IMR-90 (cell line): Measurements from ENCODE around the gene EPHA10. TPM values are rescaled to one million over a fixed set of nuclear protein-coding genes. Genes with fewer than 3 reads are reported as not detected.

Experiments used
- ATAC-seq: fragments of 200-7000 bp; cut with Tn5 transposase; 2 replicates; pipeline ENCODE4 v1.9.1; 2020; ENCODE audit warnings: low read depth, mild to moderate bottlenecking, moderate library complexity
- BruUV-seq: library from RNA; stranded (reverse); fragments of 400-500 nt; replicated peaks from 2 replicates; lab custom pipeline; 2021; lab: Mats Ljungman, UMichigan
- CTCF ChIA-PET: fragments of 300-600 bp; formaldehyde crosslinking; extraction: SDS; loops from one replicate; lab custom pipeline; 2021; ENCODE audit warnings: antibody characterized with exemption; lab: Yijun Ruan, JAX
- POLR2A ChIA-PET: fragments of 300-600 bp; sonication (Branson Sonifier 250); formaldehyde crosslinking; loops from one replicate; lab custom pipeline; 2022; ENCODE audit warnings: antibody characterized with exemption; ENCODE audit not compliant: unreplicated experiment; lab: Charles Lee
- DNase-seq: peaks from one replicate; pipeline ENCODE4 v3.0.0; 2013
- H2AFZ ChIP-seq: replicated peaks from 2 replicates; pipeline ENCODE3; 2013; ENCODE audit warnings: low read length, mild to moderate bottlenecking; ENCODE audit not compliant: poor library complexity
- H2AK5ac ChIP-seq: 2 replicates; pipeline ENCODE4 v1.6.1; 2013; ENCODE audit warnings: low read depth, low read length, inconsistent platforms
- H2AK9ac ChIP-seq: replicated peaks from 2 replicates; pipeline ENCODE3; 2013; ENCODE audit warnings: mild to moderate bottlenecking, low read depth, low read length, moderate library complexity; ENCODE audit not compliant: poor library complexity
- H2BK120ac ChIP-seq: 2 replicates; pipeline ENCODE4 v1.6.1; 2013; ENCODE audit warnings: low read depth, low read length, inconsistent platforms
- H2BK15ac ChIP-seq: 3 replicates; pipeline ENCODE4 v1.6.1; 2013; ENCODE audit warnings: low read depth, low read length, inconsistent platforms
- H2BK20ac ChIP-seq: 2 replicates; pipeline ENCODE4 v1.6.1; 2013; ENCODE audit warnings: low read depth, mild to moderate bottlenecking, inconsistent platforms, low read length, moderate library complexity
- H2BK5ac ChIP-seq: 2 replicates; pipeline ENCODE4 v1.6.1; 2013; ENCODE audit warnings: mild to moderate bottlenecking, low read depth, low read length, inconsistent platforms; ENCODE audit not compliant: poor library complexity, severe bottlenecking
- H3K14ac ChIP-seq: replicated peaks from 2 replicates; pipeline ENCODE4 v1.6.1; 2013; ENCODE audit warnings: low read depth, low read length, inconsistent platforms
- H3K18ac ChIP-seq: 2 replicates; pipeline ENCODE4 v1.6.1; 2013; ENCODE audit warnings: low read depth, low read length, control low read depth
- H3K23ac ChIP-seq: 2 replicates; pipeline ENCODE4 v1.6.1; 2013; ENCODE audit warnings: low read depth, low read length, inconsistent platforms
- H3K27ac ChIP-seq: 2 replicates; pipeline ENCODE4 v1.5.1; 2013; ENCODE audit warnings: mild to moderate bottlenecking, control low read depth, low read length; ENCODE audit not compliant: insufficient read depth
- H3K27me3 ChIP-seq: 2 replicates; pipeline ENCODE4 v1.6.1; 2013; ENCODE audit warnings: low read length; ENCODE audit not compliant: control insufficient read depth, insufficient read depth
- H3K36me3 ChIP-seq: 2 replicates; pipeline ENCODE4 v1.6.1; 2013; ENCODE audit warnings: low read length, mixed read lengths; ENCODE audit not compliant: control insufficient read depth, insufficient read depth
- H3K4ac ChIP-seq: 2 replicates; pipeline ENCODE4 v1.6.1; 2013; ENCODE audit warnings: low read depth, low read length, inconsistent platforms
- H3K4me1 ChIP-seq: 2 replicates; pipeline ENCODE4 v1.6.1; 2013; ENCODE audit warnings: low read length, mixed read lengths; ENCODE audit not compliant: control insufficient read depth, insufficient read depth
- H3K4me2 ChIP-seq: 2 replicates; pipeline ENCODE4 v1.6.1; 2013; ENCODE audit warnings: low read depth, mild to moderate bottlenecking, control low read depth, low read length, moderate library complexity
- H3K4me3 ChIP-seq: 2 replicates; pipeline ENCODE4 v1.5.1; 2013; ENCODE audit warnings: low read depth, mild to moderate bottlenecking, control low read depth, low read length, moderate library complexity; ENCODE audit not compliant: insufficient read depth
- H3K56ac ChIP-seq: 2 replicates; pipeline ENCODE4 v1.6.1; 2013; ENCODE audit warnings: low read length, inconsistent platforms; ENCODE audit not compliant: insufficient read depth; ENCODE audit errors: extremely low read depth
- H3K79me1 ChIP-seq, 2 experiments: 2 replicates each; pipeline ENCODE4 v1.6.1; 2013; ENCODE audit warnings: low read length in 2 of 2, inconsistent platforms in 1 of 2, low read depth in 1 of 2
- H3K9ac ChIP-seq: 2 replicates; pipeline ENCODE4 v1.6.1; 2013; ENCODE audit warnings: low read depth, low read length, control low read depth
- H3K9me1 ChIP-seq: 2 replicates; pipeline ENCODE4 v1.6.1; 2013; ENCODE audit warnings: low read length, inconsistent platforms; ENCODE audit not compliant: insufficient read depth
- H3K9me3 ChIP-seq: 2 replicates; pipeline ENCODE4 v1.6.1; 2013; ENCODE audit warnings: low read length; ENCODE audit not compliant: control insufficient read depth, insufficient read depth
- H4K20me1 ChIP-seq: 2 replicates; pipeline ENCODE4 v1.6.1; 2013; ENCODE audit warnings: low read length, inconsistent platforms; ENCODE audit not compliant: insufficient read depth
- H4K5ac ChIP-seq: 2 replicates; pipeline ENCODE4 v1.6.1; 2013; ENCODE audit warnings: mild to moderate bottlenecking, low read depth, low read length, control low read depth
- H4K8ac ChIP-seq, 2 experiments: 2 replicates each; pipeline ENCODE4 v1.6.1; 2013; ENCODE audit warnings: low read depth in 2 of 2, low read length in 2 of 2, control low read depth in 1 of 2, inconsistent platforms in 1 of 2
- H4K91ac ChIP-seq: 2 replicates; pipeline ENCODE4 v1.6.1; 2013; ENCODE audit warnings: low read depth, low read length, inconsistent platforms; ENCODE audit not compliant: insufficient read depth
- BHLHE40 ChIP-seq: fragments of 150-350 bp; IDR thresholded peaks from 2 replicates; pipeline ENCODE4 v1.6.1; 2016; ENCODE audit warnings: mild to moderate bottlenecking, low read depth, low read length
- CEBPB ChIP-seq: IDR thresholded peaks from 2 replicates; pipeline ENCODE4 v1.6.1; 2012; ENCODE audit warnings: low read depth, low read length, improper control_type of control experiment
- CHD1 ChIP-seq: IDR thresholded peaks from 2 replicates; pipeline ENCODE4 v1.6.1; 2012; ENCODE audit warnings: low read depth, low read length, improper control_type of control experiment
- CTCF ChIP-seq: conservative IDR thresholded peaks from 2 replicates; pipeline ENCODE4 v1.5.1; 2012; ENCODE audit warnings: mild to moderate bottlenecking, low read depth, low read length, improper control_type of control experiment
- ELK1 ChIP-seq: fragments of 150-350 bp; IDR thresholded peaks from 2 replicates; pipeline ENCODE4 v1.6.1; 2016; ENCODE audit warnings: low read depth, mild to moderate bottlenecking, low read length, moderate library complexity, borderline replicate concordance
- FOS ChIP-seq: fragments of 150-350 bp; IDR thresholded peaks from 2 replicates; pipeline ENCODE4 v1.6.1; 2016; ENCODE audit warnings: low read depth, low read length
- MAFK ChIP-seq: IDR thresholded peaks from 2 replicates; pipeline ENCODE4 v1.6.1; 2012; ENCODE audit warnings: low read depth, low read length, improper control_type of control experiment
- MAZ ChIP-seq: IDR thresholded peaks from 2 replicates; pipeline ENCODE4 v1.6.1; 2012; ENCODE audit warnings: low read depth, mild to moderate bottlenecking, low read length, improper control_type of control experiment, moderate library complexity, borderline replicate concordance
- MXI1 ChIP-seq: IDR thresholded peaks from 2 replicates; pipeline ENCODE4 v1.6.1; 2012; ENCODE audit warnings: low read depth, mild to moderate bottlenecking, low read length, moderate library complexity, borderline replicate concordance
- NFE2L2 ChIP-seq: fragments of 150-350 bp; IDR thresholded peaks from 2 replicates; pipeline ENCODE4 v1.6.1; 2016; ENCODE audit warnings: low read depth, mild to moderate bottlenecking, low read length
- POLR2A ChIP-seq: IDR thresholded peaks from 2 replicates; pipeline ENCODE4 v1.6.1; 2012; ENCODE audit warnings: mild to moderate bottlenecking, low read depth, low read length
- RAD21 ChIP-seq: IDR thresholded peaks from 2 replicates; pipeline ENCODE4 v1.6.1; 2012; ENCODE audit warnings: low read length, improper control_type of control experiment
- RCOR1 ChIP-seq: IDR thresholded peaks from 2 replicates; pipeline ENCODE4 v1.6.1; 2012; ENCODE audit warnings: mild to moderate bottlenecking, low read length, improper control_type of control experiment; ENCODE audit not compliant: insufficient replicate concordance
- RFX5 ChIP-seq: IDR thresholded peaks from 2 replicates; pipeline ENCODE4 v1.8.0; 2012; ENCODE audit warnings: low read depth, mild to moderate bottlenecking, low read length, moderate library complexity
- SMC3 ChIP-seq: fragments of 150-350 bp; IDR thresholded peaks from 2 replicates; pipeline ENCODE4 v1.6.1; 2016; ENCODE audit warnings: low read depth, mild to moderate bottlenecking, antibody characterized with exemption, low read length, moderate library complexity
- USF2 ChIP-seq: fragments of 150-350 bp; IDR thresholded peaks from 2 replicates; pipeline ENCODE4 v1.6.1; 2017; ENCODE audit warnings: mild to moderate bottlenecking, antibody characterized with exemption, low read length, low read depth
- WGBS, 2 experiments: methylation state at CpG; one replicate each; pipeline versions ENCODE4 v1.1.5 to v1.1.7; 2013; ENCODE audit warnings: missing lambda C conversion rate in 2 of 2; ENCODE audit not compliant: insufficient read length in 1 of 2; ENCODE audit errors: extremely low coverage in 2 of 2; 5-methylcytosine and 5-hydroxymethylcytosine counted together
- dilution Hi-C: fragments of 300-500 bp; cut with HindIII; formaldehyde crosslinking; loops from one replicate; pipeline ENCODE4 v1.14.3; 2018; ENCODE audit warnings: low sequenced_read_pairs; ENCODE audit not compliant: unreplicated experiment
- in situ Hi-C: fragments of 300-500 bp; cut with MboI; formaldehyde crosslinking; loops from 3 replicates; pipeline ENCODE4 v1.14.3; 2019; ENCODE audit warnings: low sequenced_read_pairs, inconsistent platforms, mixed read lengths
- intact Hi-C: fragments of 100-400 bp; cut with micrococcal nuclease; formaldehyde crosslinking; loops from 2 replicates; pipeline ENCODE4 v1.10.0; 2022
- polyA plus RNA-seq, 3 experiments: library from polyadenylated mRNA; depleted of rRNA; stranded (reverse); fragments of >200 nt; gene quantifications; 2 replicates each; pipeline ENCODE4 v1.2.3, GENCODE V29; 2012; ENCODE audit warnings: low replicate concordance in 1 of 3
- total RNA-seq: library from RNA; depleted of rRNA; stranded (reverse); fragments of >200 nt; gene quantifications from 2 replicates; pipeline ENCODE4 v1.2.3, GENCODE V29; 2012

EPHA10 gene
- total and polyA plus RNA-seq, 2 of the 4 experiments (the other 2 are of a cell fraction) = not detected

DNA sequence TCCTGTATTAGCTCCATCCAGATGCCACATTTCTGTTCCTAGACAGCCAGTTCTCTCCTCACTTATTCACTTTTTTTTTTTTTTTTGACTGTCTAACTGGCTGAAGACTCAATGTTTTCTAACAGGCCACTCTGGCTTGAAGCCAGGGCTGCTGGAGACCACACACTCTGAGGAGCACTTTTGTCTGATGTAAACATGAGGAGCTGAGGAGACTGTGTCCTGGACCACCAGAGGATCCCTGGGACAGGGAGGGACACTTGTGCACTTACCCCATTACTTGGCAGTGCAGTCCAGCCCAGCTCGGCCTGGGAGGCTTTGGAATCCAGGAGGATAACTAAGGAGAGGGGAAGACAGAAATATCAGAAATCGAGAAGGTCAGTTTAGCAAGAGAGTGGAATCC, 2.4 kb downstream of the EPHA10 start:
- Histone ChIP-seq H3K4me3 (no peak overlapping the region), H2AK5ac (no peak overlapping the region), H3K4ac (no peak overlapping the region), H3K79me1 (no peaks in the 10 kb centered on the region), H3K4me1 (no peaks in the 10 kb centered on the region), H4K91ac (no peak overlapping the region), H3K18ac (no peak overlapping the region), H4K20me1 (no peaks in the 10 kb centered on the region), H3K9me1 (no peaks in the 10 kb centered on the region), H3K27me3 (peaks cover 40% of the 10 kb centered on the region), H3K9ac (no peak overlapping the region), H3K4me2 (no peak overlapping the region), H2AK9ac (no peak overlapping the region), H4K8ac (no peak overlapping the region), H3K56ac (no peak overlapping the region), H4K5ac (no peak overlapping the region), H2AFZ (no peak overlapping the region), H2BK5ac (no peak overlapping the region), H3K14ac (no peak overlapping the region), H2BK15ac (no peak overlapping the region), H3K27ac (no peak overlapping the region), H3K36me3 (no peaks in the 10 kb centered on the region), H2BK120ac (no peak overlapping the region), H3K23ac (no peak overlapping the region), H3K9me3 (no peaks in the 10 kb centered on the region; the same call in 1 of the 2 replicates), H2BK20ac (no peak overlapping the region)
- CTCF ChIA-PET = interaction anchor here (0.6 kb wide), 1 partner anchor 324 kb away, joined by 4 read pairs; no protein-coding TSS in a partner anchor
- in situ Hi-C loops (no loop called here), intact Hi-C loops (no loop called here), dilution Hi-C loops (no loop called here)
- no CpG with 5 or more reads among the region's 2 CpGs for WGBS, 2 experiments
- BruUV-seq = no TSS peak
- TF ChIP-seq MAFK (no peak), BHLHE40 (no peak), NFE2L2 (no peak), POLR2A (no peak), RCOR1 (no peak), RAD21 (no peak), CHD1 (no peak), USF2 (no peak), ELK1 (no peak), CTCF (no peak), FOS (no peak), MAZ (no peak), CEBPB (no peak), SMC3 (no peak), MXI1 (no peak), RFX5 (no peak)
- POLR2A ChIA-PET = no interaction called here
- DNase-seq (no peak), ATAC-seq (no peak)
